T47D (cell line): ENCODE measurements around the gene TBC1D24.

Experiments used
- DNase-seq, 2 experiments: peaks; one replicate each; pipeline versions ENCODE4 v3.0.0 to v3.0.0-alpha.2; 2011 to 2012; ENCODE audit warnings: low read depth in 1 of 2, low spot score in 1 of 2
- JUND ChIP-seq: IDR thresholded peaks from 2 replicates; pipeline ENCODE4 v1.6.1; 2012; ENCODE audit warnings: low read depth
- in situ Hi-C: cut with HindIII; loops from 2 replicates; pipeline ENCODE4 v1.10.0; 2016; ENCODE audit warnings: low sequenced_read_pairs, low pct_unique_long_range_greater_than_20kb

The TBC1D24 gene

DNA sequence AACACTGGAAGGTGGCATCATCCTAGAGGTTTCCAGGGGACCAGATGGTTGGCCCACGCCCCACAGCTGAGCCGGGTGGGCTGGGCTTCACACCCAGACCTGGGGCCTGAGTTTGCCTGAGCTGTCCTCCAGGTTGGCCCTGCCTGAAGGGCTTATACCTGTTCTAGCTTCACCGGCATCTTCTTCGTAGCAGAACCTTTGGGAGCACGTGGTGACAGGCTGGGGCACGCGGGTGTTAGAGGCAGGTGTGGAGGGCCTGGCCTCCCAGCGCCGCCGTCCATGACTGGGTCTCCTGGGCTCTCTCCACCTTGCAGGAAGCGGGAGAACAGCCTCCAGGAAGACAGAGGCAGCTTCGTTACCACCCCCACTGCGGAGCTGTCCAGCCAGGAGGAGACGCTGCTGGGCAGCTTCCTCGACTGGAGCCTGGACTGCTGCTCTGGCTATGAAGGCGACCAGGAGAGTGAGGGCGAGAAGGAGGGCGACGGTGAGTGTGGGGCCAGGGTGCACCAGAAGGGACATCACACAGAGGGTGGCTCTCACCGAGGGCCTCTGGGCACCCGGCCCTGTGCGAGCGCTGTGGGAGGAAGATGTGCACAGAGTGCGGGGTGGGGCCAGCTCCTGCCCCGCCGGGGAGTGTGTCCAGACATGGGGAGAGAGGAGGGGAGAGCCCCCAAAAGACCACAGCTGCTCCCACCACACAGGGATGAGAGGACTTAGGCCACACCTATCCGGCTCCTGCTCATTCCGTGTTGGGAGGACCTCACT lies 19.7 kb upstream of the TBC1D24 start:
- no peak for TF ChIP-seq JUND
- no peak for DNase-seq
- in situ Hi-C loops: no loop called here

DNA sequence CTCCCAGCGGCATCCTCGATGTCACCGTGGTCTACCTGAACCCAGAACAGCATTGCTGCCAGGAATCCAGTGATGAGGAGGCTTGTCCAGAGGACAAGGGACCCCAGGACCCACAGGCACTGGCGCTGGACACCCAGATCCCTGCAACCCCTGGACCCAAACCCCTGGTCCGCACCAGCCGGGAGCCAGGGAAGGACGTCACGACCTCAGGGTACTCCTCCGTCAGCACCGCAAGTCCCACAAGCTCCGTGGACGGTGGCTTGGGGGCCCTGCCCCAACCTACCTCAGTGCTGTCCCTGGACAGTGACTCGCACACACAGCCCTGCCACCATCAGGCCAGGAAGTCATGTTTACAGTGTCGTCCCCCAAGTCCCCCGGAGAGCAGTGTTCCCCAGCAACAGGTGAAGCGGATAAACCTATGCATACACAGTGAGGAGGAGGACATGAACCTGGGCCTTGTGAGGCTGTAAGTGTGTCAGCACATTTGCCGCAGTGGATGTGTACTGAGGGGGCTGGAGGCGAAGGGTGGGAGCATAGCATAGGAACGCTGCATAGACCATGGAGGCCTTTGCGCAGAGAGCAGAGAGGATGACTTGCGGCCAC lies 18.3 kb upstream of the TBC1D24 start:
- DNase-seq: no peak
- TF ChIP-seq JUND: no peak
- in situ Hi-C loops: no loop called here

DNA sequence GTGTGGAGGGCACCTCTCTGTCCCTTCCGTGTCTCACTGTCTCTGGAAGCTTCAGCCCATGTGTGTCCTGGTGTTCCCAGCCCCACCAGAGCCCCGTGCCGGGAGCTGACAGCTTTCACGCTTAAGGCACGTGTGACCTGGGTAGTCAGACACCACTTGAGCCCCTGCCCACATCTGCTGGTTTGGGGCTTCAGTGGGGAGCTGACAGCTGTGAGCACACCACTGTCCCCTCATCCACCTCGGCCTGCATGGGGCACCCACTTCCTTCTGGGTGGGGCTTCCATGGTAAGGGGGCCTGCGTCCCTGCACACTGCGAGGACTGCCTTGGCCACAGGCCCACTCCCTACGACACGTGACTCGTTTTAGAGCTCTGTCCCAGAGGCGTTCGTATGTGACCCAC lies 17.7 kb upstream of the TBC1D24 start:
- in situ Hi-C loops: no loop called here
- no peak for DNase-seq
- TF ChIP-seq JUND: no peak

- DNase-seq: no peak
- in situ Hi-C loops: no loop called here
- no peak for TF ChIP-seq JUND
Observed at GRCh38 chr16:2457946-2458345, 17.0 kb upstream of the TBC1D24 start.

- no peak for TF ChIP-seq JUND
- in situ Hi-C loops: no loop called here
- no peak for DNase-seq
Observed at GRCh38 chr16:2458887-2459646, 15.9 kb upstream of the TBC1D24 start.

GRCh38 chr16:2459647-2460390 lies 15.1 kb upstream of the TBC1D24 start, which contains the start of gene TEDC2:
Gene TEDC2 (plus strand): TSS chr16:2460109. CDS start chr16:2460145, 36 bp downstream.
- peak; percentile 97 to 99 for DNase-seq
- in situ Hi-C loops: no loop called here
- TF ChIP-seq JUND: no peak

GRCh38 chr16:2460391-2460713 lies 14.6 kb upstream of the TBC1D24 start:
- in situ Hi-C loops: no loop called here
- TF ChIP-seq JUND: no peak
- DNase-seq: no peak

DNA sequence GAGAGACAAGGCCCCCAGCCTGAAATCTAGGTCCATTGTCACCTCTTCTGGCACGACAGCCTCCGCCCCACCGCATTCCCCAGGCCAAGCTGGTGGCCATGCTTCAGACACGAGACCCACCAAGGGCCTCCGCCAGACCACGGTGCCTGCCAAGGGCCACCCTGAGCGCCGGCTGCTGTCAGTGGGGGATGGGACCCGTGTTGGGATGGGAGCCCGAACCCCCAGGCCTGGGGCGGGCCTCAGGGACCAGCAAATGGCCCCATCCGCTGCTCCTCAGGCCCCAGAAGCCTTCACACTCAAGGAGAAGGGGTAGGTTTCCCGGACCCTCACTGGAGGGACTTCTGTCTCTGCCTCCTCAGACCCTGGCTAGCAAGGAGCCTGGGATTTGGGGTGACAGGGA lies 14.0 kb upstream of the TBC1D24 start:
- DNase-seq: no peak
- in situ Hi-C loops: no loop called here
- no peak for TF ChIP-seq JUND

DNA sequence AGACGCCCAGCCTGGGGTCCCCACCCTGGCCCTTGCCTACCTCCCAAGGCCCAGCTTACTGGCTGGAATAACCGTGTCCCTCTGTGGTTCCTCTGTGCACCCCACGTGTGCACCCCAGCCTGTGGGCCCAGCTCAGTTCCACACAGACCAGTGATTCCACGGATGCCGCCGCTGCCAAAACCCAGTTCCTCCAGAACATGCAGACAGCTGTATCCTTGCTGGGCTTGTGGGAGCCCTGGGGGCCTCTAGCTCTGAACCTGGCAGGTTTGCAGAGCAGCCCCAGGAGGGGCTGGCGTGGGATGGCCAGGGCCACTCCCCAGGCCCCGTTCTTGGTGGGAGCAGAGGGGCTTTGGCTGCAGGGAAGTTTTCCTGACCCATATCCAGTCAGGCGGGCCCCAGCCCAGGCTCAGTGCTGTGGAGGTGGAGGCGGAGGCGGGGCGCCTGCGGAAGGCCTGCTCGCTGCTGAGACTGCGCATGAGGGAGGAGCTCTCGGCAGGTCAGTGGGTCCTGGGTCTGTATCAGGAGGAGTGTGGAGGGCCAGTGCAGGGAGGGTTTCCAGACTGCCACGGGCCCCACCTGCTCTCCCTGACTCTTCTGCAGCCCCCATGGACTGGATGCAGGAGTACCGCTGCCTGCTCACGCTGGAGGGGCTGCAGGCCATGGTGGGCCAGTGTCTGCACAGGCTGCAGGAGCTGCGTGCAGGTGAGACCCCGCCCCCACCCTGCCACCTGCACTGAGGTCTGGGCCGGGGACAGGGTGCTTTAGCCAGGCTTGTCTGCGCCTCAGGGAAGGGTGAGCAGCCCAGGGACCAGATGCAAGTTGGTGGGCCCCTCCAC lies 12.7 kb upstream of the TBC1D24 start:
- in situ Hi-C loops: no loop called here
- no peak for TF ChIP-seq JUND
- no peak for DNase-seq

DNA sequence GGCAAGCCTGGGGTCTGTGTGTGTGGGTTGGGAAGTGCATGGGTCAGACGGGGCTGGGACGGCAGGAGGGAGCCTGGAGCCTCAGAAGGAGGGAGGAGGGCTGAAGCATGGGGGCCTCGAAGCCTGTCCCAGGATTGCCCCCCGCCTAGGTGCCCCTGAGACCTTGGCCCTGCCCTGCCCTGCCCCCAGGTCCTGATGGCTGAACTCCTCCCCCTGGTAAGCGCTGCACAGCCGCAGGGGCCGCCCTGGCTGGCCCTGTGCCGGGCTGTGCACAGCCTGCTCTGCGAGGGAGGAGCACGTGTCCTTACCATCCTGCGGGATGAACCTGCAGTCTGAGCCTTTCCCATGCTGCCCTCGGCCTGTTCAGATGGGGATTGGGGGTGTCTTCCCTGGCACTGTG lies 10.6 kb upstream of the TBC1D24 start:
- no peak for DNase-seq
- TF ChIP-seq JUND: no peak
- in situ Hi-C loops: no loop called here

- peak in 1 of 2 experiments; percentile 37 for DNase-seq
- in situ Hi-C loops: no loop called here
- no peak for TF ChIP-seq JUND
Observed at GRCh38 chr16:2465653-2466415, 9.1 kb upstream of the TBC1D24 start.
